ENCODE results near the gene SNED1.

- TF ChIP-seq CTCF (IDR thresholded peaks at IDR 0.05) (no peak), POLR2A (IDR thresholded peaks at IDR 0.05) (no peak)
Observed at GRCh38 chr2:241007111-241007510, 8.7 kb downstream of the SNED1 start.
